ENCODE results near the gene BTBD19. TPM values are rescaled to one million over a fixed set of nuclear protein-coding genes. Genes with fewer than 3 reads are reported as not detected.

BTBD19 gene
- total RNA-seq, 1 donor from 2014 or later, result 5.9 TPM

- peaks cover 5% of the 10 kb centered on the region for H3K27me3 Mint-ChIP-seq (ENCODE audit: unreplicated experiment)
- no peak overlapping the region for H3K27ac Mint-ChIP-seq (ENCODE audit: unreplicated experiment)
- H3K36me3 Mint-ChIP-seq (ENCODE audit: unreplicated experiment), result no peaks in the 10 kb centered on the region
- peak overlapping the region; percentile 65 for H3K4me3 Mint-ChIP-seq (ENCODE audit: unreplicated experiment)
- peaks cover 7% of the 10 kb centered on the region for H3K9me3 Mint-ChIP-seq (ENCODE audit: unreplicated experiment)
- H3K4me1 Mint-ChIP-seq (ENCODE audit: low read depth, unreplicated experiment), result peaks cover 12% of the 10 kb centered on the region
- TF ChIP-seq, protein P1, sequence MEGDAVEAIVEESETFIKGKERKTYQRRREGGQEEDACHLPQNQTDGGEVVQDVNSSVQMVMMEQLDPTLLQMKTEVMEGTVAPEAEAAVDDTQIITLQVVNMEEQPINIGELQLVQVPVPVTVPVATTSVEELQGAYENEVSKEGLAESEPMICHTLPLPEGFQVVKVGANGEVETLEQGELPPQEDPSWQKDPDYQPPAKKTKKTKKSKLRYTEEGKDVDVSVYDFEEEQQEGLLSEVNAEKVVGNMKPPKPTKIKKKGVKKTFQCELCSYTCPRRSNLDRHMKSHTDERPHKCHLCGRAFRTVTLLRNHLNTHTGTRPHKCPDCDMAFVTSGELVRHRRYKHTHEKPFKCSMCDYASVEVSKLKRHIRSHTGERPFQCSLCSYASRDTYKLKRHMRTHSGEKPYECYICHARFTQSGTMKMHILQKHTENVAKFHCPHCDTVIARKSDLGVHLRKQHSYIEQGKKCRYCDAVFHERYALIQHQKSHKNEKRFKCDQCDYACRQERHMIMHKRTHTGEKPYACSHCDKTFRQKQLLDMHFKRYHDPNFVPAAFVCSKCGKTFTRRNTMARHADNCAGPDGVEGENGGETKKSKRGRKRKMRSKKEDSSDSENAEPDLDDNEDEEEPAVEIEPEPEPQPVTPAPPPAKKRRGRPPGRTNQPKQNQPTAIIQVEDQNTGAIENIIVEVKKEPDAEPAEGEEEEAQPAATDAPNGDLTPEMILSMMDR (IDR thresholded peaks at IDR 0.05; ENCODE audit: partially characterized antibody, unreplicated experiment), result no peak
- no peak for DNase-seq
These were observed 23.3 kb upstream of the BTBD19 start for GRCh38 chr1:44785029-44785380.

- no peak overlapping the region for H3K27ac Mint-ChIP-seq (ENCODE audit: unreplicated experiment)
- DNase-seq, result no peak
- H3K4me1 Mint-ChIP-seq (ENCODE audit: low read depth, unreplicated experiment), result peaks cover 12% of the 10 kb centered on the region
- H3K27me3 Mint-ChIP-seq (ENCODE audit: unreplicated experiment), result peaks cover 5% of the 10 kb centered on the region
- H3K9me3 Mint-ChIP-seq (ENCODE audit: unreplicated experiment), result peaks cover 7% of the 10 kb centered on the region
- TF ChIP-seq, protein P1 (IDR thresholded peaks at IDR 0.05; ENCODE audit: partially characterized antibody, unreplicated experiment), result no peak
- peak overlapping the region; percentile 65 for H3K4me3 Mint-ChIP-seq (ENCODE audit: unreplicated experiment)
- no peaks in the 10 kb centered on the region for H3K36me3 Mint-ChIP-seq (ENCODE audit: unreplicated experiment)
These were observed 22.7 kb upstream of the BTBD19 start for GRCh38 chr1:44785501-44786137.

- H3K4me1 Mint-ChIP-seq (ENCODE audit: low read depth, unreplicated experiment), result peaks cover 12% of the 10 kb centered on the region
- no peaks in the 10 kb centered on the region for H3K36me3 Mint-ChIP-seq (ENCODE audit: unreplicated experiment)
- peaks cover 5% of the 10 kb centered on the region for H3K27me3 Mint-ChIP-seq (ENCODE audit: unreplicated experiment)
- peak overlapping the region; percentile 65 for H3K4me3 Mint-ChIP-seq (ENCODE audit: unreplicated experiment)
- TF ChIP-seq, protein P1 (IDR thresholded peaks at IDR 0.05; ENCODE audit: partially characterized antibody, unreplicated experiment), result peak; percentile 100
- H3K9me3 Mint-ChIP-seq (ENCODE audit: unreplicated experiment), result peaks cover 7% of the 10 kb centered on the region
- DNase-seq, result peak; percentile 82
- no peak overlapping the region for H3K27ac Mint-ChIP-seq (ENCODE audit: unreplicated experiment)
These were observed 22.0 kb upstream of the BTBD19 start for GRCh38 chr1:44786138-44786840.

DNA sequence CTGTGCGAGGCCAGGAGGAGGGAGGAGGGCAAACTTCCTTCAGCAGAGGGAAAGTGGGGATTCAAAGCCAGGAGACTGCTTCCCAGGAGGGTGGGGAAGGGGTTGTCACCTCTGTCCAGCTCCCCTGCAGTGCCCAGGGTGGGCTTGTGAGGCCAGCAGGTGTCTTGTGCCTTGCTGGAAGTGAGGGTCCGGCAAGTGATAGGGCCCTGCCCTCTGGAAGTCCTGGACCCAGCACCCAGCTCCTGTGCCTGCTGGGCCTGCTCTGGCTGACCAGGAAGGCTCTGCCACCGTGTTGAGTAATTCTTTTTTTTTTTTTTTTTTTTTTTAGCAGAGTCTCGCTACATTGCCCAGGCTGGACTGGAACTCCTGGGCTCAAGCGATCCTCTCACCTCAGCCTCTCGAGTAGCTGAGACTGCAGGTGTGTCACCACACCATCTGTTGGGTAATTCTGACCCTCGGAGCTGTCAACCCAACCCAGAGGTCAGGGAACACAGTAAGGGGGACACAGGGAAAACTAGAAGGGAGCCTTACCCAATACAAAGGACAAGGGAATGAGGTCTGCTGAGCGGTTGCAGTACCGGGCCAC lies 21.4 kb upstream of the BTBD19 start:
- DNase-seq, result no peak
- peak overlapping the region; percentile 63 for H3K4me3 Mint-ChIP-seq (ENCODE audit: unreplicated experiment)
- TF ChIP-seq, protein P1 (IDR thresholded peaks at IDR 0.05; ENCODE audit: partially characterized antibody, unreplicated experiment), result no peak
- H3K4me1 Mint-ChIP-seq (ENCODE audit: low read depth, unreplicated experiment), result peaks cover 13% of the 10 kb centered on the region
- no peak overlapping the region for H3K27ac Mint-ChIP-seq (ENCODE audit: unreplicated experiment)
- no peaks in the 10 kb centered on the region for H3K36me3 Mint-ChIP-seq (ENCODE audit: unreplicated experiment)
- H3K27me3 Mint-ChIP-seq (ENCODE audit: unreplicated experiment), result peaks cover 6% of the 10 kb centered on the region
- H3K9me3 Mint-ChIP-seq (ENCODE audit: unreplicated experiment), result peaks cover 7% of the 10 kb centered on the region

DNA sequence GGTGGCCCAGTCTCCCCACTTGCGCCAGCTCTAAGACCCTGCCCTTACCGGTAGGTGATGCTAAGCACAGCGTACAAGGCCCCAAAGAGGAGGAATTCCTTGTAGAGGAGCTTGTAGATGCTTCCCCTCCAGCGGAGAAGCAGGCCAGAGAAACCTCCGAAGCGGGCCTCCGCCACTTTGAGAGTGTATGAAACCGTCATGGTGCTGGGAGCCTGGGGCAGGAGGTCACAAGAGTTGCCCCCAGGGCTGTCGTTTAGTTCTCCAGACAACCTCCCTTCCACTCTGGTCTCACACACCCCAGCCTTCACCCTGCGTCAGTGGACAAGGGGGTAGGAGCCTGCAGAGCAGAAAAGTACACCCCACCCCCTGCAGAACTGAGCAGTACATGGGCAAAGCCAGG lies 20.8 kb upstream of the BTBD19 start:
- no peak overlapping the region for H3K4me3 Mint-ChIP-seq (ENCODE audit: unreplicated experiment)
- peaks cover 9% of the 10 kb centered on the region for H3K27me3 Mint-ChIP-seq (ENCODE audit: unreplicated experiment)
- TF ChIP-seq, protein P1 (IDR thresholded peaks at IDR 0.05; ENCODE audit: partially characterized antibody, unreplicated experiment), result no peak
- H3K4me1 Mint-ChIP-seq (ENCODE audit: low read depth, unreplicated experiment), result peaks cover 13% of the 10 kb centered on the region
- no peaks in the 10 kb centered on the region for H3K36me3 Mint-ChIP-seq (ENCODE audit: unreplicated experiment)
- no peak overlapping the region for H3K27ac Mint-ChIP-seq (ENCODE audit: unreplicated experiment)
- peaks cover 8% of the 10 kb centered on the region for H3K9me3 Mint-ChIP-seq (ENCODE audit: unreplicated experiment)
- no peak for DNase-seq

Measured in glutamatergic neuron (in vitro differentiated cells).